ENCODE measurements around the gene MPDZ. TPM values are rescaled to one million over a fixed set of nuclear protein-coding genes. Genes with fewer than 3 reads are reported as not detected.

The MPDZ gene
- total RNA-seq, 1 experiment from 2014 or later = 0.12 TPM

DNA sequence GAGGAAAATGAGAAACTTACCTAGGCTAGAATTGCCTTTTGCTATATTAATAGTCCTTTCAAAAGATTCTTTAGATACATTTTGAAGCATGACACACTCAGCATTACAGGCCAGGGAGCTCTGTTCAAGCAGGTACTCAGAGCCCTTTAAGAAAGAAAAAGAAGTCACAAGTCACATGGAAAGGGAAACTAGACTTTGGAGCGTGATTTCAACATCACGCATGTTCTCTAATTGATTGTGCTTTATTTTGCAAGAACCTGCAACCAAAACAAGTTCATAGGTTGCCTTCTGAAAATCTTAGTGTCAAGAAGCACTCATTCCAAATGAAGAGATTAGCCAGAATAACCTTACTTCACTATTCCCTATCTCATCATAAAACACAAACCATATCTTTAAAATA lies 103.8 kb downstream of the MPDZ start:
- ChIA-PET CTCF (no interaction called here), POLR2A (no interaction called here), RAD21 (ENCODE audit: low non-redundant PET in 1 of 2, low total read pairs in 2 of 2, uncharacterized antibody in 2 of 2, unreplicated experiment in 2 of 2) (no interaction called here)
- H3K9ac ChIP-seq (ENCODE audit: low read length) = no peak overlapping the region
- ATAC-seq (no peak), DNase-seq (ENCODE audit: low read depth, low spot score) (no peak)
- H3K27ac ChIP-seq (ENCODE audit: low read depth, low read length) = no peak overlapping the region
- no peaks in the 10 kb centered on the region for H3K4me1 ChIP-seq (ENCODE audit: control insufficient read depth in 1 of 2, insufficient read depth in 2 of 2, low read length in 2 of 2)
- H3K4me2 ChIP-seq (ENCODE audit: low read length) = no peak overlapping the region
- TF ChIP-seq CBX3 (IDR thresholded peaks at IDR 0.05; ENCODE audit: low read depth) (no peak), RAD21 (IDR thresholded peaks at IDR 0.05; ENCODE audit: low read depth) (no peak), YY1 (IDR thresholded peaks at IDR 0.05; ENCODE audit: extremely low read depth, insufficient replicate concordance, low read depth, low read length) (no peak), SRF (IDR thresholded peaks at IDR 0.05; ENCODE audit: low read depth) (no peak), TCF7L2 (IDR thresholded peaks at IDR 0.05; ENCODE audit: borderline replicate concordance, extremely low read depth, insufficient read depth, insufficient read length) (no peak), ELF1 (IDR thresholded peaks at IDR 0.05; ENCODE audit: borderline replicate concordance, low read depth) (no peak), EGR1 (IDR thresholded peaks at IDR 0.05; ENCODE audit: low read depth) (no peak)
- TF ChIP-seq, protein P1, sequence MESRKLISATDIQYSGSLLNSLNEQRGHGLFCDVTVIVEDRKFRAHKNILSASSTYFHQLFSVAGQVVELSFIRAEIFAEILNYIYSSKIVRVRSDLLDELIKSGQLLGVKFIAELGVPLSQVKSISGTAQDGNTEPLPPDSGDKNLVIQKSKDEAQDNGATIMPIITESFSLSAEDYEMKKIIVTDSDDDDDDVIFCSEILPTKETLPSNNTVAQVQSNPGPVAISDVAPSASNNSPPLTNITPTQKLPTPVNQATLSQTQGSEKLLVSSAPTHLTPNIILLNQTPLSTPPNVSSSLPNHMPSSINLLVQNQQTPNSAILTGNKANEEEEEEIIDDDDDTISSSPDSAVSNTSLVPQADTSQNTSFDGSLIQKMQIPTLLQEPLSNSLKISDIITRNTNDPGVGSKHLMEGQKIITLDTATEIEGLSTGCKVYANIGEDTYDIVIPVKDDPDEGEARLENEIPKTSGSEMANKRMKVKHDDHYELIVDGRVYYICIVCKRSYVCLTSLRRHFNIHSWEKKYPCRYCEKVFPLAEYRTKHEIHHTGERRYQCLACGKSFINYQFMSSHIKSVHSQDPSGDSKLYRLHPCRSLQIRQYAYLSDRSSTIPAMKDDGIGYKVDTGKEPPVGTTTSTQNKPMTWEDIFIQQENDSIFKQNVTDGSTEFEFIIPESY (IDR thresholded peaks at IDR 0.05; ENCODE audit: extremely low read depth, insufficient replicate concordance, low read length) = no peak
- TF ChIP-seq, protein P2, sequence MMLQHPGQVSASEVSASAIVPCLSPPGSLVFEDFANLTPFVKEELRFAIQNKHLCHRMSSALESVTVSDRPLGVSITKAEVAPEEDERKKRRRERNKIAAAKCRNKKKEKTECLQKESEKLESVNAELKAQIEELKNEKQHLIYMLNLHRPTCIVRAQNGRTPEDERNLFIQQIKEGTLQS (IDR thresholded peaks at IDR 0.05) = no peak
- H3K79me2 ChIP-seq (ENCODE audit: insufficient read depth, low read length) = no peaks in the 10 kb centered on the region
- H2AFZ ChIP-seq (ENCODE audit: low read depth, low read length, poor library complexity, severe bottlenecking) = no peak overlapping the region
- intact Hi-C loops (cut with micrococcal nuclease) = no loop called here
- no TSS peak for BruUV-seq (replicated peaks)
- no peaks in the 10 kb centered on the region for H3K9me3 ChIP-seq (ENCODE audit: control insufficient read depth in 1 of 2, insufficient read depth in 1 of 2, low read depth in 1 of 2, low read length in 2 of 2)
- H3K9me2 ChIP-seq (ENCODE audit: insufficient read depth) = no peaks in the 10 kb centered on the region
- H4K20me1 ChIP-seq (ENCODE audit: insufficient read depth) = no peaks in the 10 kb centered on the region
- no peaks in the 10 kb centered on the region for H3K36me3 ChIP-seq (ENCODE audit: control insufficient read depth in 1 of 2, insufficient read depth in 2 of 2, low read length in 2 of 2)
- H3K4me3 ChIP-seq (replicated peaks in 1 of 2; ENCODE audit: low read depth in 1 of 2, low read length in 2 of 2) = no peak overlapping the region
- no peaks in the 10 kb centered on the region; the same call in 1 of the 2 replicates for H3K27me3 ChIP-seq (ENCODE audit: insufficient read depth, low read length)

Measured in HCT116 (cell line).